Lower leg skin (tissue), 3 donors: ENCODE measurements around the gene SAMMSON.

Experiments used
- POLR2A ChIP-seq, 2 donors: fragments of 450-650 bp; IDR thresholded peaks; one replicate each; pipeline ENCODE4 v1.6.1; 2016 to 2017; ENCODE audit warnings: antibody characterized with exemption in 2 of 2, mild to moderate bottlenecking in 1 of 2, moderate library complexity in 1 of 2
- TF ChIP-seq, protein P1 (sequence below), 3 donors: fragments of 450-650 bp; IDR thresholded peaks; one replicate each; pipeline ENCODE4 v1.5.1; 2016; ENCODE audit warnings: antibody characterized with exemption in 3 of 3, mild to moderate bottlenecking in 3 of 3, moderate library complexity in 2 of 3

DNA sequence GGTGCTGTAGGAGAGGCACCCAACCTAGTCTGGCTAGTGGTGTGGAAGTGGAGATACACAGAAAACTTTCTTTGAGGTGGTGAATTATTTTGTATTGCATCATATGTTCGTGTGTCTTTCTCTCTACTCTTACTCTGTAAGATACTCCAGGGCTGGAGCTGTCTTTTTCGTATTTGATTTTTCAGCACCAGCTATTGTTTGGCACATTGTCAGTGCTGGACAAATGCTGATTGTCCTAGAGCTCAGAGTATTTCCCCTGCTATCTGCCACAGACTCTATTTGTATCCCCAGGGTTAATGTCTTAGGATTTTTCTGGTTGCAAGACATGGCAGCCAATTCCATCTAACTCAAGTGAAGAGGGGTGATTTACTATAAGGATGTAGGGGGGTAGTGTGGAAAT is 110.5 kb downstream of the SAMMSON start:
- TF ChIP-seq, protein P1, sequence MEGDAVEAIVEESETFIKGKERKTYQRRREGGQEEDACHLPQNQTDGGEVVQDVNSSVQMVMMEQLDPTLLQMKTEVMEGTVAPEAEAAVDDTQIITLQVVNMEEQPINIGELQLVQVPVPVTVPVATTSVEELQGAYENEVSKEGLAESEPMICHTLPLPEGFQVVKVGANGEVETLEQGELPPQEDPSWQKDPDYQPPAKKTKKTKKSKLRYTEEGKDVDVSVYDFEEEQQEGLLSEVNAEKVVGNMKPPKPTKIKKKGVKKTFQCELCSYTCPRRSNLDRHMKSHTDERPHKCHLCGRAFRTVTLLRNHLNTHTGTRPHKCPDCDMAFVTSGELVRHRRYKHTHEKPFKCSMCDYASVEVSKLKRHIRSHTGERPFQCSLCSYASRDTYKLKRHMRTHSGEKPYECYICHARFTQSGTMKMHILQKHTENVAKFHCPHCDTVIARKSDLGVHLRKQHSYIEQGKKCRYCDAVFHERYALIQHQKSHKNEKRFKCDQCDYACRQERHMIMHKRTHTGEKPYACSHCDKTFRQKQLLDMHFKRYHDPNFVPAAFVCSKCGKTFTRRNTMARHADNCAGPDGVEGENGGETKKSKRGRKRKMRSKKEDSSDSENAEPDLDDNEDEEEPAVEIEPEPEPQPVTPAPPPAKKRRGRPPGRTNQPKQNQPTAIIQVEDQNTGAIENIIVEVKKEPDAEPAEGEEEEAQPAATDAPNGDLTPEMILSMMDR (IDR thresholded peaks at IDR 0.05) = no peak
- TF ChIP-seq POLR2A (IDR thresholded peaks at IDR 0.05) = no peak
